ENCODE results near the gene GABRR2.
"Not testable (repeated sequence)": the region's sequence is repeated elsewhere in the genome, so short reads cannot be mapped to it uniquely, and the experiment has no call there.

The GABRR2 gene

GRCh38 chr6:89255417-89255816, 59.7 kb downstream of the GABRR2 start:
- Mint-ChIP-seq H3K4me3 (no peak overlapping the region), H3K4me1 (ENCODE audit: low read depth in 2 of 2) (no peaks in the 10 kb centered on the region), H3K36me3 (ENCODE audit: insufficient read depth) (no peaks in the 10 kb centered on the region), H3K27me3 (peaks cover 0 to 6% of the 10 kb centered on the region in 2 donors), H3K9me3 (no peaks in the 10 kb centered on the region), H3K27ac (no peak overlapping the region)
- DNase-seq (no peak), ATAC-seq (replicated peaks) (no peak)

GRCh38 chr6:89254569-89254968, 60.5 kb downstream of the GABRR2 start:
- no peaks in the 10 kb centered on the region for H3K36me3 Mint-ChIP-seq (ENCODE audit: insufficient read depth)
- H3K27ac Mint-ChIP-seq, result no peak overlapping the region
- DNase-seq (no peak), ATAC-seq (replicated peaks) (no peak)
- H3K27me3 Mint-ChIP-seq, result peaks cover 5 to 15% of the 10 kb centered on the region in 2 donors
- no peak overlapping the region for H3K4me3 Mint-ChIP-seq
- H3K9me3 Mint-ChIP-seq, result no peaks in the 10 kb centered on the region
- no peaks in the 10 kb centered on the region for H3K4me1 Mint-ChIP-seq (ENCODE audit: low read depth in 2 of 2)

- Mint-ChIP-seq H3K4me3 (no peak overlapping the region), H3K27me3 (peaks cover 8 to 24% of the 10 kb centered on the region in 2 donors), H3K9me3 (no peaks in the 10 kb centered on the region), H3K4me1 (ENCODE audit: low read depth in 2 of 2) (no peaks in the 10 kb centered on the region), H3K27ac (no peak overlapping the region), H3K36me3 (ENCODE audit: insufficient read depth) (no peaks in the 10 kb centered on the region)
- ATAC-seq (replicated peaks) (no peak), DNase-seq (no peak)
Measured at GRCh38 chr6:89252907-89253306, 62.2 kb downstream of the GABRR2 start.

- Mint-ChIP-seq H3K4me1 (ENCODE audit: low read depth in 2 of 2) (no peaks in the 10 kb centered on the region), H3K27me3 (peaks cover 13 to 25% of the 10 kb centered on the region in 2 donors), H3K9me3 (no peaks in the 10 kb centered on the region), H3K27ac (no peak overlapping the region), H3K36me3 (ENCODE audit: insufficient read depth) (no peaks in the 10 kb centered on the region), H3K4me3 (no peak overlapping the region)
- no peak for ATAC-seq (replicated peaks)
- DNase-seq, result no peak
Measured at GRCh38 chr6:89251976-89252375, 63.1 kb downstream of the GABRR2 start.

- DNase-seq, result no peak
Measured at GRCh38 chr6:89251170-89251569, 63.9 kb downstream of the GABRR2 start.

GRCh38 chr6:89250239-89250638, 64.9 kb downstream of the GABRR2 start:
- Mint-ChIP-seq H3K4me3 (no peak overlapping the region), H3K36me3 (ENCODE audit: insufficient read depth) (no peaks in the 10 kb centered on the region), H3K4me1 (ENCODE audit: low read depth in 2 of 2) (no peaks in the 10 kb centered on the region), H3K9me3 (no peaks in the 10 kb centered on the region), H3K27me3 (peaks cover 24 to 42% of the 10 kb centered on the region in 2 donors), H3K27ac (no peak overlapping the region)
- ATAC-seq (replicated peaks), result no peak
- no peak for DNase-seq

More at GRCh38 chr6:89251170-89251569, 63.9 kb downstream of the GABRR2 start:
- H3K9me3 Mint-ChIP-seq, result no peaks in the 10 kb centered on the region
- no peaks in the 10 kb centered on the region for H3K36me3 Mint-ChIP-seq (ENCODE audit: insufficient read depth)
- peaks cover 21 to 33% of the 10 kb centered on the region in 2 donors for H3K27me3 Mint-ChIP-seq
- H3K4me1 Mint-ChIP-seq (ENCODE audit: low read depth in 2 of 2), result no peaks in the 10 kb centered on the region
- no peak overlapping the region for H3K27ac Mint-ChIP-seq
- no peak overlapping the region for H3K4me3 Mint-ChIP-seq
- no peak for ATAC-seq (replicated peaks)

GRCh38 chr6:89244241-89244985, 70.7 kb downstream of the GABRR2 start:
- H3K4me1 Mint-ChIP-seq (ENCODE audit: low read depth in 2 of 2), result peaks cover 7 to 13% of the 10 kb centered on the region in 2 donors
- no peak overlapping the region for H3K4me3 Mint-ChIP-seq
- H3K27ac Mint-ChIP-seq, result no peak overlapping the region
- H3K27me3 Mint-ChIP-seq, result peaks cover 29 to 37% of the 10 kb centered on the region in 2 donors
- DNase-seq (no peak), ATAC-seq (replicated peaks) (no peak)
- no peaks in the 10 kb centered on the region for H3K36me3 Mint-ChIP-seq (ENCODE audit: insufficient read depth)
- H3K9me3 Mint-ChIP-seq, result no peaks in the 10 kb centered on the region

GRCh38 chr6:89243331-89243629, 71.8 kb downstream of the GABRR2 start:
- Mint-ChIP-seq H3K4me3 (no peak overlapping the region), H3K36me3 (ENCODE audit: insufficient read depth) (no peaks in the 10 kb centered on the region), H3K27ac (peak overlapping the region in 1 of 2 donors; percentile 53), H3K9me3 (no peaks in the 10 kb centered on the region), H3K27me3 (peaks cover 28 to 33% of the 10 kb centered on the region in 2 donors), H3K4me1 (ENCODE audit: low read depth in 2 of 2) (peaks cover 11 to 17% of the 10 kb centered on the region in 2 donors)
- ATAC-seq (replicated peaks), result no peak
- DNase-seq, result no peak

GRCh38 chr6:89242574-89243330, 72.3 kb downstream of the GABRR2 start:
- no peak overlapping the region for H3K4me3 Mint-ChIP-seq
- H3K4me1 Mint-ChIP-seq (ENCODE audit: low read depth in 2 of 2), result peaks cover 11 to 17% of the 10 kb centered on the region in 2 donors
- H3K27ac Mint-ChIP-seq, result peak overlapping the region in 1 of 2 donors; percentile 15
- DNase-seq, result peak in 1 of 3 experiments; percentile 2
- no peaks in the 10 kb centered on the region for H3K9me3 Mint-ChIP-seq
- H3K36me3 Mint-ChIP-seq (ENCODE audit: insufficient read depth), result no peaks in the 10 kb centered on the region
- H3K27me3 Mint-ChIP-seq, result peaks cover 27 to 39% of the 10 kb centered on the region in 2 donors
- ATAC-seq (replicated peaks), result no peak

- Mint-ChIP-seq H3K9me3 (no peaks in the 10 kb centered on the region), H3K27me3 (peaks cover 23 to 38% of the 10 kb centered on the region in 2 donors), H3K4me1 (ENCODE audit: low read depth in 2 of 2) (peaks cover 11 to 17% of the 10 kb centered on the region in 2 donors), H3K36me3 (ENCODE audit: insufficient read depth) (no peaks in the 10 kb centered on the region), H3K27ac (peak overlapping the region in 1 of 2 donors; percentile 9), H3K4me3 (peak overlapping the region in 1 of 2 donors; percentile 17)
- ATAC-seq (replicated peaks), result peak; percentile 88
- peak; percentile 21 to 38 (median 35) for DNase-seq
Measured at GRCh38 chr6:89239338-89239737, 75.8 kb downstream of the GABRR2 start.

- H3K4me3 Mint-ChIP-seq, result no peak overlapping the region
- no peaks in the 10 kb centered on the region for H3K36me3 Mint-ChIP-seq (ENCODE audit: insufficient read depth)
- H3K27me3 Mint-ChIP-seq, result peaks cover 27 to 55% of the 10 kb centered on the region in 2 donors
- no peak for DNase-seq
- ATAC-seq (replicated peaks), result no peak
- H3K27ac Mint-ChIP-seq, result no peak overlapping the region
- no peaks in the 10 kb centered on the region for H3K9me3 Mint-ChIP-seq
- H3K4me1 Mint-ChIP-seq (ENCODE audit: low read depth in 2 of 2), result peaks cover 17 to 18% of the 10 kb centered on the region in 2 donors
Measured at GRCh38 chr6:89237158-89237557, 77.9 kb downstream of the GABRR2 start.

- not testable (repeated sequence) for H3K36me3 Mint-ChIP-seq (ENCODE audit: insufficient read depth); H3K9me3 Mint-ChIP-seq; ATAC-seq (replicated peaks); H3K27ac Mint-ChIP-seq; H3K4me1 Mint-ChIP-seq (ENCODE audit: low read depth in 2 of 2); DNase-seq
- peak overlapping the region; percentile 61 to 79 for H3K4me3 Mint-ChIP-seq
- H3K27me3 Mint-ChIP-seq, result peaks cover 38 to 68% of the 10 kb centered on the region in 2 donors
Measured at GRCh38 chr6:89233605-89234004, 81.5 kb downstream of the GABRR2 start.

GRCh38 chr6:89222712-89223039, 92.4 kb downstream of the GABRR2 start:
- H3K27me3 Mint-ChIP-seq, result peaks cover 16 to 21% of the 10 kb centered on the region in 2 donors
- H3K9me3 Mint-ChIP-seq, result no peaks in the 10 kb centered on the region

More at GRCh38 chr6:89222712-89223039, 92.4 kb downstream of the GABRR2 start:
- Mint-ChIP-seq H3K36me3 (ENCODE audit: insufficient read depth) (no peaks in the 10 kb centered on the region), H3K4me3 (no peak overlapping the region), H3K27ac (no peak overlapping the region), H3K4me1 (ENCODE audit: low read depth in 2 of 2) (peaks cover 0 to under 1% of the 10 kb centered on the region in 2 donors)
- no peak for DNase-seq
- no peak for ATAC-seq (replicated peaks)
